Hepatocyte (in vitro differentiated cells): ENCODE measurements around the gene MGLL. TPM values are rescaled to one million over a fixed set of nuclear protein-coding genes. Genes with fewer than 3 reads are reported as not detected.

Source experiments
- DNase-seq: peaks from one replicate; pipeline ENCODE4 v3.0.0-alpha.2; 2016; ENCODE audit warnings: low spot score
- H2AFZ ChIP-seq: fragments of 200-600 bp; sonication (generic); 2 replicates; pipeline ENCODE4 v1.6.0; 2016; ENCODE audit warnings: antibody characterized with exemption, mild to moderate bottlenecking
- H3K27ac ChIP-seq: fragments of 200-600 bp; sonication (generic); 2 replicates; pipeline ENCODE4 v1.5.1; 2016; ENCODE audit warnings: mild to moderate bottlenecking
- H3K27me3 ChIP-seq: fragments of 200-600 bp; sonication (generic); 2 replicates; pipeline ENCODE4 v1.6.1; 2016
- H3K36me3 ChIP-seq: fragments of 200-600 bp; sonication (generic); replicated peaks from 2 replicates; pipeline ENCODE4 v1.5.1; 2016; ENCODE audit warnings: low read depth; ENCODE audit not compliant: insufficient read depth
- H3K4me1 ChIP-seq: fragments of 200-600 bp; sonication (generic); 2 replicates; pipeline ENCODE4 v1.5.1; 2016; ENCODE audit warnings: mild to moderate bottlenecking, moderate library complexity; ENCODE audit not compliant: insufficient read depth
- H3K4me2 ChIP-seq: fragments of 200-600 bp; sonication (generic); 2 replicates; pipeline ENCODE4 v1.6.0; 2016
- H3K4me3 ChIP-seq: fragments of 200-600 bp; sonication (generic); 2 replicates; pipeline ENCODE4 v1.5.1; 2016; ENCODE audit warnings: mild to moderate bottlenecking
- H3K79me2 ChIP-seq: fragments of 200-600 bp; sonication (generic); 2 replicates; pipeline ENCODE4 v1.6.0; 2017; ENCODE audit warnings: mild to moderate bottlenecking
- H3K9me2 ChIP-seq: fragments of 200-600 bp; sonication (generic); replicated peaks from 2 replicates; pipeline ENCODE4 v1.6.0; 2017; ENCODE audit warnings: mild to moderate bottlenecking; ENCODE audit not compliant: insufficient read depth
- H3K9me3 ChIP-seq: fragments of 200-600 bp; sonication (generic); 2 replicates; pipeline ENCODE4 v1.5.1; 2016; ENCODE audit warnings: low read depth, mild to moderate bottlenecking
- H4K20me1 ChIP-seq: fragments of 200-600 bp; sonication (generic); 2 replicates; pipeline ENCODE4 v1.6.0; 2016; ENCODE audit warnings: mild to moderate bottlenecking; ENCODE audit not compliant: insufficient read depth, poor library complexity, severe bottlenecking
- CTCF ChIP-seq: fragments of 200-600 bp; sonication (generic); IDR thresholded peaks from 2 replicates; pipeline ENCODE4 v1.5.1; 2016; ENCODE audit warnings: antibody characterized with exemption, mild to moderate bottlenecking; ENCODE audit not compliant: poor library complexity
- EZH2 ChIP-seq: fragments of 200-600 bp; sonication (generic); IDR thresholded peaks from 2 replicates; pipeline ENCODE4 v1.6.1; 2016; ENCODE audit warnings: antibody characterized with exemption, mild to moderate bottlenecking, borderline replicate concordance
- EZH2phosphoT487 ChIP-seq: fragments of 200-600 bp; sonication (generic); IDR thresholded peaks from one replicate; pipeline ENCODE4 v1.6.1; 2018; ENCODE audit warnings: antibody characterized with exemption, mild to moderate bottlenecking, low read depth, moderate library complexity; ENCODE audit not compliant: unreplicated experiment, severe bottlenecking
- WGBS: methylation state at CpG from one replicate; pipeline ENCODE4 v1.1.6; 2016; ENCODE audit warnings: low lambda C conversion rate; ENCODE audit errors: missing lambda C conversion rate; 5-methylcytosine and 5-hydroxymethylcytosine counted together
- polyA plus RNA-seq: library from polyadenylated mRNA; unstranded; fragments of >200 nt; fragmentation: Nextera tagmentation; extraction: Ambion mirVana; gene quantifications from 2 replicates; pipeline ENCODE4 v1.2.1, GENCODE V29; 2016
- total RNA-seq: library from RNA; depleted of rRNA; stranded (reverse); fragments of >200 nt; gene quantifications from 2 replicates; pipeline ENCODE4 v1.2.3, GENCODE V29; 2014

MGLL gene
- total and polyA plus RNA-seq, 2 experiments from 2014 or later: 7.3 to 21.4 TPM

- Histone ChIP-seq H3K4me3 (no peak overlapping the region), H3K27me3 (no peaks in the 10 kb centered on the region), H3K36me3 (no peaks in the 10 kb centered on the region), H3K4me1 (no peaks in the 10 kb centered on the region), H3K4me2 (no peak overlapping the region), H2AFZ (no peak overlapping the region), H3K9me3 (peaks cover 6% of the 10 kb centered on the region), H4K20me1 (no peaks in the 10 kb centered on the region), H3K27ac (peak overlapping the region; percentile 48), H3K9me2 (no peaks in the 10 kb centered on the region), H3K79me2 (no peaks in the 10 kb centered on the region)
- 85% methylated on average over 4 of the region's 4 CpGs for WGBS
- no peak for TF ChIP-seq EZH2phosphoT487
- TF ChIP-seq EZH2: no peak
- TF ChIP-seq CTCF: no peak
- no peak for DNase-seq
These were observed 53.8 kb downstream of the MGLL start for GRCh38 chr3:127768346-127769008.

GRCh38 chr3:127767126-127767525, 55.2 kb downstream of the MGLL start:
- Histone ChIP-seq H3K9me2 (no peaks in the 10 kb centered on the region), H3K4me2 (no peak overlapping the region), H3K4me3 (no peak overlapping the region), H3K4me1 (no peaks in the 10 kb centered on the region), H3K79me2 (no peaks in the 10 kb centered on the region), H2AFZ (no peak overlapping the region), H3K9me3 (peaks cover 6% of the 10 kb centered on the region), H4K20me1 (no peaks in the 10 kb centered on the region), H3K27ac (peak overlapping the region; percentile 48), H3K36me3 (no peaks in the 10 kb centered on the region), H3K27me3 (no peaks in the 10 kb centered on the region)
- TF ChIP-seq EZH2 (no peak), EZH2phosphoT487 (no peak), CTCF (no peak)
- WGBS: 70% methylated on average over 1 of the region's 1 CpG
- DNase-seq: no peak

GRCh38 chr3:127765735-127766134, 56.6 kb downstream of the MGLL start:
- Histone ChIP-seq H3K9me3 (peaks cover 6% of the 10 kb centered on the region), H3K27ac (no peak overlapping the region), H3K4me1 (no peaks in the 10 kb centered on the region), H3K9me2 (no peaks in the 10 kb centered on the region), H3K27me3 (no peaks in the 10 kb centered on the region), H4K20me1 (no peaks in the 10 kb centered on the region), H3K36me3 (no peaks in the 10 kb centered on the region), H3K4me3 (no peak overlapping the region), H3K4me2 (no peak overlapping the region), H3K79me2 (no peaks in the 10 kb centered on the region), H2AFZ (no peak overlapping the region)
- DNase-seq: no peak
- TF ChIP-seq EZH2phosphoT487 (no peak), CTCF (no peak), EZH2 (no peak)
- 97% methylated on average over 7 of the region's 7 CpGs for WGBS
